Left hindlimb (tissue), 1 donor: Measurements from ENCODE around the gene MYH3.

Experiments used
- DNase-seq: peaks from one replicate; pipeline ENCODE4 v3.0.0-alpha.2; 2018

MYH3 gene

DNA sequence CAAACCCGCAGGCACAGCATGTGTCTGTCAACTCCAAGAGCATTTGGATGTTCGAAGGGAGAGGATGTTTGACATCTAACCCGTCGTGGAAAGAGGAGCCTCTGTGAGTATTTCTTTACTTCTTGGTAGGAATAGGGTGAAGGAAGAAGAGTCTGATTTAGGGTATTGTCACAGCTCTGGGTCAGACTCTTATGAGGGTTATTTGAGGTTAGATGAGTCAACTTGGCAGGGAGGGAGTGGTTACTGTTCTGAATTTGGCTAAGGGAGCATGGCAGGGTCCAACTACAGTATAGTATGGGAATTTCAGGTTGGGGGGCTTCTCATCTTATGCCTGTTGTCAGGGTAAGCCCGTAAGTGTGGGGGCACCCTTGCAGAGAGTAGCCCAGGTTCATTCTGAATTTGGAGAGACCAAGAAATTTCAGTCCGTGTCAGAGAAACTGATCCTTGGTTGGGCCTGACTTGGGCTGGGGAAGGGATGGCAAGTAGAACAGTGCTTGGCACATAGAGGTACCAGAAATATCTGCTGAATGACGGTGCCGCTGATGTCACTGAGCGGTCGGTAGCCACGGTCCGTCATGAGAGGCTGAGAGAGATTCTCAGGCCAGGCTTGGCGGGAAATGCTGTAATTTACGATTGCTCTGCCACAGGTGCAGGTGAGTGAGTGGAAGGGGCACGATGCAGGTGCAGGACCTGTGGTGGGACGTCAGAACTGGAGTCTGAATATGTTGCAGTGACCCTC, 43.2 kb downstream of the MYH3 start:
- DNase-seq = no peak

DNA sequence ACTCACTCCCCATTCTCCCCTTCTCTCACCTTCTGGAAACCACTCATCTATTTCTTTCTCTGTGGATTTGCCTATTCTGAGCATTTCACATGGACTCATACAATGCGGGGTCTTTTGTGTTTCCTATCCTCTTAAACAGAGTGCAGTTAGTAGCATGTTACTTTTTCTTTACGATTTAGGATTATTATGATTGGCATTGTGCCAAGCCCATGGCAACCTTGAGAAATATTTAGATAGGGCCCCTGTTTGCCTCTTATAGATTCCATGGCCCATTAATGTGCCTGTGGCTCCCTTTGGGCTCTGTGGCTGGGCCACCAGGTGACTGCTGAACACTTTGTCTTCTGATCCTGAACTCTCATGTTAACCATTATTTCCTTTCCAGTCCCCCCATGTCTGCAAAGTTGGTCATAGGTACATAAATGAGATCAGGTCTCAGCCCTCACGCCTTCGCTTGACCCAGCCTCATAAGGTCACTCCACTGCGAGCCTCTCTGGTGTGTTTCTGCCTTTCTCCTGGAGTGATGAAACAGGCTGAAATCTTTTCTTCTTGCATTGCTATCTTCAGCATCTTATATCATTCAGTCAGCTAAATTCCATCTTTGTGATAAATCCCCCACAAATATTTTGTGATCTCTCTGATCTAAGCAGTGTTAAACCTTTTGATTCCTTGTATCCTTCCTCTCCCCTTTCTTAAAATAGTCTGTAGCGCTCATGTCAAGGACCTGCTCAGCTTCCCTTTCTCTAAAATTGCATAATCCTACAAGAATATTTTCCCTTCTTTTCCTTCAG, 44.0 kb downstream of the MYH3 start:
- no peak for DNase-seq

DNA sequence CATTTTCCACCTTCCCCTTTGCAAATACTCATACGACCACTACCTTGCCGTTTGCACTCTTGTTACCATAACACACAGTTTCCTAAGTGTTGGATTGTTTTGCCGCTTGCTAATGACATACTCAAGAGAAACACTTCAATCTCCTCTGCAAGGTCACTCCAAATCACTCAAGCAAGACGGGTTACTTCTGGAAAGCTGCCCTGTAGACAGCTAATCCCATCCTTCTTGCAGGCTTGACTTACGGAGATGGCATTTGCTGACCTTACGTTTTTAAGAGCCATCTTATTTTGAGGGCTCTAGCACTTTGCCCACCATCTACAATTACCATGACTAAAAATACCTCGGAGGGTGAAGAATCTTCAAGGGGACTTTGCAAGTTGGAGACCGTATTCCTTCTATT, 46.2 kb downstream of the MYH3 start:
- DNase-seq = no peak

DNA sequence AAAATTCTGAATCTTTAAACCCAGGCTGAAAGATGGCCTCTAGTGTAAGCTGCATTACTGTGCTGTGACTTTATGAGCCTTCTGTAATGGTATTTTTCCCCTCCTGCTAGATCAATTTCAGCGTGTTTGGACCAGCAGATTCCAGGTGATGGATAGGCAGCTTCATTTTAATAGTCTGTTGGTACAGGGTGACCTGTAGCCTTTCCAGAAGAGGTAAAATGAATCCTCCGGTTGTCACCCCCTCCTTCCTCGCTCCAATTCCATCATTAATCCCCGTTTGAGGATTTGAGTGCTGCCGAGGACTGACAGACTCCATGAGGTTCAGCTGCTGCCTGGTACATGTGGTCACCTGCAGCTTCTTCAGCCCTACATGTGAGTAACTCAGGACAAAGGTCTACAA, 48.9 kb downstream of the MYH3 start:
- DNase-seq = no peak

DNA sequence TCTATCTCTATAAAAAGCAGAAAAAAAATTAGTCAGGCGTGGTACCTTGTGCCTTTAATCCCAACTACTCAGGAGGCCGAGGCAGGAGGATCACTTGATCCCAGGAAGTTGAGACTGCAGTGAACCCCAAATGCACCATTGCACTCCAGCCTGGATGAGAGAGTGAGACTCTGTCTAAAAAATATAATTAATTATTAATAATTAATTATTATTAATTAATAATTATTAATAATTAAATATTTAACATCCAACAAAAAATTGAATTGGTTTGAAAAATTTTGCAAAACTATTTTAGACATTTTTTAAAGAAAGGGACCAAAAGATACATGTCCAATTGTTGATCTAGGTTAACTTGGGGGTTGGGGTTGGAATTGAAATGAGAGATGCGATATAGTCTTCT, 51.0 kb downstream of the MYH3 start:
- DNase-seq = no peak

DNA sequence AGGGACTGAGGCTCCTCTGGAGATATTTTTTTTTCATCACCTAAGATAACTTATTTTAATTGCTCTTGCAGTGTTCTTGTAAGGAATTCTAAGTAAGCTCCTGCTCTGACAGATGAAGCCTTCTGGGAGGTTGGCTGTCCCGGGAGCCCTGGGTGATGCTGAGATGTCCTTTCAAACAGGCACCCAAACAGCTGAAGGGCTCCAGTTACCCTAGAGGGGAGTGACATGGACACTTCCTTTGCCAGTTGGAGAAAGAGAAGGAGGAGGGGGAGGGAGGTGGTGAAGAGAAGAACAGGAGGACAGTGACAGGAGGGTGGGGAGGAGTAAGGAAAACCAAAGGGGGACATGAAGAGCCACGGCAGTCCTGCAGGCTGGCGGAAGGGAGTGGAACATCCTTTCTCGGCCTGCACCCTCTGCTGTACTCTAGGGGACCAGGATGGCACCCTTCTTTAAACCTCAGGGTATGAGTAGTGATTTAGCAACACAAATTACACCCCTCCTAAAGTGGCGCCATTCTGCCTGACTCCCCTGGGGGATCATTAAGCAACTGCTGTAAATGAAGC, 51.8 kb downstream of the MYH3 start:
- DNase-seq = no peak

DNA sequence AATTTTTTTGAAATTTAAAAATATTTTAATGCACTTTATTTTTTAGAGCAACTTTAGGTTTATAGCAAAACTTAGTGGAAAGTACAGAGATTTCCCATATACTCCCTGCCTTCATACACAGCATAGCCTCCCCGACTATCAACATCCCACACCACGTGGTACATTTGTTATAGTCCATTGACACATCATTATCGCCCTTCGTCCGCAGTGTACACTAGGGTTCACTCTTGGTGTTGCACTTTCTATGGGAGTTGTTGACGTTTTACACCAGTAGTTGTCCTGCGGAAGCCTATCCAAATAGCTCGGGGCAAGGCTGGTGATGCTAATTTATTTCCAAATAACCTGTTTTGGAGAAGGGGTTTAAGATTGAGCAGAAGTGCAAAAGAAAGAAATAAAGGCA, 52.6 kb downstream of the MYH3 start:
- no peak for DNase-seq

DNA sequence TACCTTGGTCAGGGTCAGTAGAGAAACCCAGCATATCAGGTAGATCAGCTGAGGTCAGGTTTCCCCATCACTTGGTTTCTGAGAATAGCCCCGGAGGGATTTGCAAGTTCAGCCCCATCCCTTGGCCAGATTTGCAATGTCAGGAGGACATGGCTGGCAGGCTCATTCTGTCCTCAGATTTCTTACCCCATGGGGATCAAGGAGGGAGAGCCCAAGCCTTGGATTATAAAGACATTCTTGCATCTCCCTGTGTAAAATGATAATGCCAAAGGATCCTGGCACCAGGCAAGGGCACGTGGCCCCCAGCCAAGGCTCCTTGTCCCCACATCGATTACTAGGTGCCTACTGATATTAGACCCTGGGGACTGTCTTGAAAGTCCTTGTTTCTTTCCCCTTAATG, 53.2 kb downstream of the MYH3 start:
- no peak for DNase-seq

DNA sequence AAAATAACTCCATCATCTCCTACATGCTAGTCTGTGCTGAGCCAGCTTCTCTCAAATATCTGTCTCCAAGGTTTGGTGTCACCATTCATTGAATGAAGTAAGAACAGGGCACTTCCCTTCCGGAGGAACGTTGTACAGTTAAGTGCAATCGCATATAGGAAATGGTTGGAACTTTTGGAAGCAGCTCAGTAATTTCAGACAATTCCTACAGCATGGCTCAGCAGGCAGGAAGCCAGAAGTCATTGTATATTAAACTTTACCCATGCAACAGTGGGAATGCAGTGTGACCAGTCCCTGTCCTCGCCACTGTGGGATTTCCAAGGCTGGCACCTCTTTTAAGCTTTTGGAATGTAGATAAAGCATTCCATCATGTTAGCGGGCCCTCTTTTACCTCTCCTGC, 56.5 kb downstream of the MYH3 start:
- DNase-seq = peak; percentile 51

DNA sequence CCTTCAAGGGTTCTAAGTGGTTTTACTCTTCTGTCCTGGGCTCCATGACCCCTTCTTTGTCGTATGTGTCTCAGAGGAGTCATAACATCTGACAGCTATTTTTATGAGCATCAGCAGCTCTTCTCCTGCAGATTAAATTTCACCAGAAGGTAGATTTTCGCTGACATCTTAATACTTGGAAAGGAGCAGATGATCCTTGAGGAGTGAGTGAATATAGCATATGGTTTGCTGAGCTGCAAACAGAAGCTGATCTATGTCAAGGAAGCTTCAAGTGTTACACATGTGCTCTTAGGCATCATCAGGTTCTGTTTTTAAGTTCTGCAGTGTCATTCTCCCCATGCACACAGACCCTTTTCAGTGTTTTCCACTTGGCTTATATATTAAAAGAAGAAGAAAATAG, 58.5 kb downstream of the MYH3 start:
- DNase-seq = no peak

DNA sequence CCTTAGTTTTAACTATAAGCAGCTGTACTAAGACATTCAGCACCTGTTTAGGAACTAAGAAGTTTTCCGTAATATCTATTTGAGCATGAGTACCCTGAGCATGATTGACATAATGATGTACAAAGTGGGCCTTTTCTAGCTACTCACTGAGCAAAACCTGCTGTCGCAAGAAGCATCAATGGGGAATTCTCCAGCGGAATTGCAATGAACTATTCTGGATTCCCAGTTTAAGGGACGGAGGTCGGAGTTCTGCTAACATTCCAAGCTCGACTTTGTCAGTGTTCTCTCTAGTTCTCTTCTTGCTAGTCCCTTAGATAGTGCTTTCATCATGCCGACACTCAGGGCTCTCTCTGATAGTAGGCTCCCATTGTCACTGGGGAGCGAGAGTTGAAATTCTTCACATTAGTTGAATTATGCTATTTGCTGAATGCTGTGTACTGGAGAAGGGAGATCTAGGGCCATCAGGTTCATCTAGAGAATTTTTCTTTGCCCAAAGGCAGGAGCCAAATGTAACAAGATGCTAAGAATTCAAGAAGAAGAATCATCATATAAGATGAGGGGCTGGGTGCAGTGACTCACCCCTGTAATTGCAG, 67.5 kb downstream of the MYH3 start:
- no peak for DNase-seq

DNA sequence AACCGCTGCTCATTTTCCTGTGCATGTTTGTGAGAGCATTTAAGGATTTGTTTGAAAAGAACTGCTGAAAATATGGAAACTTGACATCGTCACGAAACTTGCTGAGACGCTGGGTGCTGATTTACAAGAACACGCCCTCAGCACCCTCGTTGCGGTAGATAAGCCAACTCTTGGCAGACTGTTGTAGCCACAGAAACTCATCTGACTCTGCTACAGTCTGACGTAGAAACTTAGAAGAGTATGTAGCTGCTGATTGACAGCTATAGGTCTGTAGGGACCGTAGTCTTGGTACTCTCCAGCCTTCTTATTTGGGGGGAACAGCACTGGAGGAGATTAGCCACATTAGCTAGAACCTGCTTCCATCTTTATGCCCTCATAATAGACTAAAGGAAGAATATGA, 71.6 kb downstream of the MYH3 start:
- DNase-seq = no peak

DNA sequence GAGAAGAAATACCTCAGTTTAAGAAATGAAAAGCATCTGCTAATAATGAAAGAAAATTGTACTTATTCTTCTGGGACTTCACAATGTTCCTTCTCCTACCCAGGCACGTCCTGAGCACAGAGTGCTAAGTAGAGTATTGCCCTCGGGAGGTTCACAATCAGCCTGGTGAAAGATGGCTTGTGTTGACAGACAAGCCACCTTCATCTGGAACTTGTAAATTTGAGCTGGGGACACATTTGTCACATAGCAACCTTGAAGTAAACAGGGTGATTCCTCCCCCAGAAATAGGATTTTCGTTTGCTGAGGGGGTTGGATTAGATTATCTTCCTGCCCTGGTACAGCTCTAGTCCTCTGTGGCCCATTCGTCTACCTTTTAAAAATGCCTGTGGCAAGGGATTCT, 73.3 kb downstream of the MYH3 start:
- DNase-seq = no peak

DNA sequence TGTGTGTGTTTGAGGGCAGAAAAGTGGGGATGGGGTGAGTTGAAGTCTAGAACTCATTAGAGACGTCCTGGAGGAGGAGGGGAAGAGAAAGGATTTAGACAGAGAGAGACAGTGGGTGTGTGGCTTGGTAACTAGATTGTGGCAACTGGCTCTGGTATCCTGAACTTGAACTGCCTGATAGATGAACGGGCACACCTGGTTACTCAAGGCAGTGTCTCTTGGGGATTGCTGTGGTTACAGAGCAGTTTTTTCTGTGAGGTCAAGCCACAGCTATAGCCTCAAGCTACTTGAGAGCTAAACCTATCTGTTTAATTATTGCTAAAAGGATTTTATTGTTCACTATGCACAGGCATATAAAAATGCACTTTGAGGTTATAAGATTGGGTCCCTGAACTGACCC, 77.8 kb downstream of the MYH3 start:
- no peak for DNase-seq
